GM19372 (cell line): Measurements from ENCODE around the gene SLC9A5.

Experiments used
- ATAC-seq: cut with Tn5 transposase; IDR thresholded peaks from one replicate; pipeline ENCODE4 v1.9.1; 2021; ENCODE audit warnings: mild to moderate bottlenecking, low read depth, moderate library complexity; ENCODE audit not compliant: unreplicated experiment

SLC9A5 gene

GRCh38 chr16:67212766-67213165, 36.0 kb upstream of the SLC9A5 start:
- no peak for ATAC-seq

GRCh38 chr16:67213197-67214019, 35.4 kb upstream of the SLC9A5 start:
- no peak for ATAC-seq

GRCh38 chr16:67215706-67216105, 33.1 kb upstream of the SLC9A5 start:
- no peak for ATAC-seq

- ATAC-seq: no peak
Measured at GRCh38 chr16:67216612-67217490, 31.9 kb upstream of the SLC9A5 start.

GRCh38 chr16:67223992-67224391, 24.8 kb upstream of the SLC9A5 start:
- no peak for ATAC-seq

GRCh38 chr16:67226295-67226803, 22.4 kb upstream of the SLC9A5 start:
- ATAC-seq: no peak

GRCh38 chr16:67226804-67227566, 21.8 kb upstream of the SLC9A5 start, which contains the start of gene TMEM208:
Gene TMEM208 (plus strand): TSS chr16:67227130. CDS start chr16:67227219, 89 bp downstream.
- ATAC-seq: peak; percentile 96

- no peak for ATAC-seq
Measured at GRCh38 chr16:67227567-67227921, 21.2 kb upstream of the SLC9A5 start.

GRCh38 chr16:67228034-67228785, 20.6 kb upstream of the SLC9A5 start:
- ATAC-seq: no peak

GRCh38 chr16:67228905-67229304, 19.9 kb upstream of the SLC9A5 start:
- no peak for ATAC-seq

GRCh38 chr16:67229906-67230808, 18.6 kb upstream of the SLC9A5 start:
- no peak for ATAC-seq

GRCh38 chr16:67230809-67231660, 17.7 kb upstream of the SLC9A5 start:
- no peak for ATAC-seq

- no peak for ATAC-seq
Measured at GRCh38 chr16:67233596-67233995, 15.2 kb upstream of the SLC9A5 start.

- no peak for ATAC-seq
Measured at GRCh38 chr16:67234180-67234597, 14.6 kb upstream of the SLC9A5 start.

- no peak for ATAC-seq
Measured at GRCh38 chr16:67235816-67236562, 12.8 kb upstream of the SLC9A5 start.

- ATAC-seq: no peak
Measured at GRCh38 chr16:67236563-67237395, 12.0 kb upstream of the SLC9A5 start.
